Measurements from ENCODE around the gene FAM107B.

FAM107B gene

DNA sequence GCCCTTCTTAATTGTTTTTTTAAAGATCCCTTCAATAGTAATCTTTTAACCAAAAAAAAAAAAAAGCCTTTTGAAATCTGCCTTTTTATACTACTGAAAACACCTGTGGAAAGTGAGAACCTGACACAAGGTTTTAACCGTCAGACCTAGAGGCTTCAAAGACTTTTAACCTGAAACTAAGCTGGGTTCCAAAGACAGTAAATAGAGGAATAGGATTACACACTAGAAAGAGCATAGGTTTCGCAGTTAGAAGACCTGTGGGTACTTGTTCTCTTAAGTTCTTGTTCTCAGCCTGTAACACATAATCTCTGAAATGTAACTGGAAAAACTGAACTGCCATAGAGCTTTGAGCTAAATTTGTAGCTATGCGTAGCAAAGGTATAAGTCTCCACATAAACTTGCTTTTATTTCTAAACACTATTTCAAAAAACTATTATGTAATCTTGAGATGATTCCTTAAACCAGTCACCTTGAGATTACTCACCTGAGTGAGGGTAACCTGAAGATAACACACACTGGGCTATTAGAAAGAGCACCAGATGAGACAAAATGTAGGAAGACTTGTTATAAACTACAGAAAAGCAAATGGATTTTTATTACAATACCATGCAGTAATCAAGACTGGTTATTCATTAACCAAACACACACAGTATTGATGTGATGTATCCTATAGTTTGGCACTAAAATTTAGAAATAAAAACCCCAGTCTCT lies 247.4 kb downstream of the FAM107B start:
- no peak overlapping the region for H3K4me3 ChIP-seq (ENCODE audit: control insufficient read depth, low read depth, low read length)
- TF ChIP-seq, protein P1, sequence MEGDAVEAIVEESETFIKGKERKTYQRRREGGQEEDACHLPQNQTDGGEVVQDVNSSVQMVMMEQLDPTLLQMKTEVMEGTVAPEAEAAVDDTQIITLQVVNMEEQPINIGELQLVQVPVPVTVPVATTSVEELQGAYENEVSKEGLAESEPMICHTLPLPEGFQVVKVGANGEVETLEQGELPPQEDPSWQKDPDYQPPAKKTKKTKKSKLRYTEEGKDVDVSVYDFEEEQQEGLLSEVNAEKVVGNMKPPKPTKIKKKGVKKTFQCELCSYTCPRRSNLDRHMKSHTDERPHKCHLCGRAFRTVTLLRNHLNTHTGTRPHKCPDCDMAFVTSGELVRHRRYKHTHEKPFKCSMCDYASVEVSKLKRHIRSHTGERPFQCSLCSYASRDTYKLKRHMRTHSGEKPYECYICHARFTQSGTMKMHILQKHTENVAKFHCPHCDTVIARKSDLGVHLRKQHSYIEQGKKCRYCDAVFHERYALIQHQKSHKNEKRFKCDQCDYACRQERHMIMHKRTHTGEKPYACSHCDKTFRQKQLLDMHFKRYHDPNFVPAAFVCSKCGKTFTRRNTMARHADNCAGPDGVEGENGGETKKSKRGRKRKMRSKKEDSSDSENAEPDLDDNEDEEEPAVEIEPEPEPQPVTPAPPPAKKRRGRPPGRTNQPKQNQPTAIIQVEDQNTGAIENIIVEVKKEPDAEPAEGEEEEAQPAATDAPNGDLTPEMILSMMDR (conservative IDR thresholded peaks at IDR 0.05; ENCODE audit: control insufficient read depth, insufficient read depth, low read depth, low read length) = no peak
- no peak for DNase-seq (ENCODE audit: low read depth)

DNA sequence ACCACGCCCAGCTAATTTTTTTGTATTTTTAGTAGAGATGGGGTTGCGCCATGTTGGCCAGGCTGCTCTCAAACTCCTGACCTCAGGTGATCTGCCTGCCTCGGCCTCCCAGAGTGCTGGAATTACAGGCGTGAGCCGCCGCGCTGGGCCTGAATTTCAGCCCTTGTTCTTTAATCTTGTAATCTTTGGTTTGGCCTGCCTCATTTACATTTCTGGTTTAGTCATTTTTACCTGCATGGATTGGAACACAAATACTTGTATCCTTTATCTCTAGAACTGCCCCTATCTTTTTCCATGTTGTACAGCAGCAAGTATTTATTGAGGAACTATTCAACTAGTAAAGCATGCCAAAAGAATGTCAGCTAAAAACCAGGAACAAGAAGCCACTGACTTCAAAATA lies 248.4 kb downstream of the FAM107B start:
- TF ChIP-seq, protein P1 (conservative IDR thresholded peaks at IDR 0.05; ENCODE audit: control insufficient read depth, insufficient read depth, low read depth, low read length) = no peak
- DNase-seq (ENCODE audit: low read depth) = no peak
- H3K4me3 ChIP-seq (ENCODE audit: control insufficient read depth, low read depth, low read length) = no peak overlapping the region

DNA sequence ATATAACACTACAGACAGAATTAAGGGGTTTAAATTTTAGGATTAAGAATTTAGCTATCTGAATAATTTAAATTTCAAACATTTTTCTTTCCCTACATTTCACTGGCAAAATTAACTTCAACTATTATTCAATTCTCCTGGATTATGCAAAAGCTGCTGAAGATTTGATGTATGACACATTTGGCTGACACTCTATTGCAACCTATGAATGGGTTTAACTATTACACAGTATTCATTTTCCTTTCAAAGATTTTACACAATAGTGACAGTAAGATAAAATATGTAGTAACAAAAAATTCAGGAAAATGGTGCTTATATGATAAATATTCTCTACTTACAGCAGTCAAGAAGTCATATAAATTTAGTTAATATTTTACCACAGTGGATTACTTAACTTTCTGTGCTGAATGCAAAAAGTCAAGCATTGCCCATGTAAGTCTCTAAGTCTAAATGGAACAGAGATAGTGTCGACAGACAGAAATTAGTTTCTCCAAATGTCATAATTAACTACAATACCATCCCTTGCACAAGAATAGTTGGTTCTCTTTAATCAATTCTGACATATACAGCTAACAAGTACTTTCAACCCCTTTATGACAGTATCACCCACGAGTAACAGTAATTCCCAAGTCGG lies 249.9 kb downstream of the FAM107B start:
- TF ChIP-seq, protein P1 (conservative IDR thresholded peaks at IDR 0.05; ENCODE audit: control insufficient read depth, insufficient read depth, low read depth, low read length) = no peak
- no peak overlapping the region for H3K4me3 ChIP-seq (ENCODE audit: control insufficient read depth, low read depth, low read length)
- DNase-seq (ENCODE audit: low read depth) = no peak

DNA sequence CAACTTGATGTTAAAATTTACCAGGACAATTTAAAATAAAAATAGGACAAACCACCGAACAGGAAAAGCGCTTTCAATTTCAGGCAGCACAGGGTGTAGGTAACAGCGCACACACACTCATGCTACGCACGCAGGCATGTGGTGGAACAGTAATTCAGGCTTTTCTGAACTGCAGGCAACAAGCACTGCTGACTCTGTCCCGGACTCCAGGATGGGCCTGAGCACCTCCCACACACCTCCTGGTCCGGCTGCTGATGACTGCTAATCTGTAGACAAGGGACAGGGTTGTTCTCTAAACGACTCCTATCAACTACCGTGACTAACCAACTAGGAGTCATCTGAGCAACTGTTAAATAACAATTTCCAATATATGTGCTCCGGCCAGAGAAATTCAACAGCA lies 251.4 kb downstream of the FAM107B start:
- DNase-seq (ENCODE audit: low read depth) = no peak
- TF ChIP-seq, protein P1 (conservative IDR thresholded peaks at IDR 0.05; ENCODE audit: control insufficient read depth, insufficient read depth, low read depth, low read length) = no peak

DNA sequence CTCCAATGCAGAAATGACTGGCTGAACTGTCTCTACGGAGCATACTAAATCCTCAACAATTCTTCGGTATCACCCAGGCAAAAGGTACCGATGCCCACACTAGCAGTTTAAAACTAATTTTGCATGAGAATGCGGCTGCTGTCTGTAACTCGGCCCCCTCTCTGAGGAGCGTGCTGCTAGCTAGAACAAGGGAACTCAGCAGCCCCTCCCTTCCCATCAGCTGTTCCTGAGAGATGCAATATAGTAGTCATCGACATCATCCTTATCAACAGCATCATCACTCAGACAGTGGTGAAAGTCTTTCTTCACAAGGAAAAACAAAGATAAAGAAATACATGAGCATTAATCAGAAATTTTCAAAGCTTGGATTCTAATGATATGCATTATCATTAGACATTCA lies 254.9 kb downstream of the FAM107B start:
- no peak for DNase-seq (ENCODE audit: low read depth)

More for the DNA sequence above, 251.4 kb downstream of the FAM107B start:
- no peak overlapping the region for H3K4me3 ChIP-seq (ENCODE audit: control insufficient read depth, low read depth, low read length)

DNA sequence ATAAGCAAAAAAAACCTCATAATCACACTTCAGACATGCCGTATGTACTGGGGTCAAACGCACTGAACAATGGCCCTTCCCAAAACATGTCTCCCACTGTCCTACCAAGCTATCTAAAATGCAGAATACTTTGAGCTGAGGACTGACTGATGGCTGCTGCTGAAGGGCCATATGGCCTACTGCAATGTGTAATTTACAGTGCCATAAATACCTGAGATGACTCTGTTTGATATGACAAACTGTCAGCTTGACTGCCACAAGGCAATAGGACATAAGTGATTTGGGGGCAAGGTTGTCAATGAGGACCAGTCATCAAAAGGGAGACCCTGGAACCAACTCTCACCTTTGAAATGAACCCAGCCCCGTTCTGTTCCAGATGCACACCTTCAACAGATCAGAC lies 256.5 kb downstream of the FAM107B start:
- TF ChIP-seq, protein P1 (conservative IDR thresholded peaks at IDR 0.05; ENCODE audit: control insufficient read depth, insufficient read depth, low read depth, low read length) = no peak
- DNase-seq (ENCODE audit: low read depth) = no peak
- H3K4me3 ChIP-seq (ENCODE audit: control insufficient read depth, low read depth, low read length) = no peak overlapping the region

More for the DNA sequence above, 254.9 kb downstream of the FAM107B start:
- TF ChIP-seq, protein P1 (conservative IDR thresholded peaks at IDR 0.05; ENCODE audit: control insufficient read depth, insufficient read depth, low read depth, low read length) = no peak
- no peak overlapping the region for H3K4me3 ChIP-seq (ENCODE audit: control insufficient read depth, low read depth, low read length)

All from fibroblast of mammary gland (primary cell).